HepG2 (cell line): ENCODE measurements around the gene OR2A25. TPM values are rescaled to one million over a fixed set of nuclear protein-coding genes. Genes with fewer than 3 reads are reported as not detected.

ENCODE experiments used
- ARNT ChIP-seq: fragments of 450-650 bp; IDR thresholded peaks from 2 replicates; pipeline ENCODE4 v1.6.1; 2017
- BCL3 ChIP-seq: sonication (generic); formaldehyde crosslinking; IDR thresholded peaks from 2 replicates; pipeline ENCODE4 v1.5.1; 2020; ENCODE audit warnings: mild to moderate bottlenecking, missing genetic modification reagents, moderate library complexity
- BORCS8-MEF2B ChIP-seq: sonication (generic); formaldehyde crosslinking; IDR thresholded peaks from 2 replicates; pipeline ENCODE4 v1.8.0; 2022; ENCODE audit warnings: mild to moderate bottlenecking, missing genetic modification reagents
- GLI4 ChIP-seq: sonication (generic); formaldehyde crosslinking; IDR thresholded peaks from 2 replicates; pipeline ENCODE4 v1.5.1; 2020; ENCODE audit warnings: missing genetic modification reagents, mild to moderate bottlenecking, moderate library complexity, borderline replicate concordance
- HNRNPLL ChIP-seq: fragments of 200-400 bp; formaldehyde crosslinking; IDR thresholded peaks from 2 replicates; pipeline ENCODE4 v1.6.1; 2017; ENCODE audit warnings: mild to moderate bottlenecking, low read depth, low read length; ENCODE audit not compliant: poor library complexity, severe bottlenecking
- HNRNPUL1 ChIP-seq: fragments of 200-400 bp; formaldehyde crosslinking; IDR thresholded peaks from 2 replicates; pipeline ENCODE4 v1.6.1; 2017; ENCODE audit warnings: low read depth, mild to moderate bottlenecking, low read length, moderate library complexity
- MTA1 ChIP-seq: sonication (generic); formaldehyde crosslinking; IDR thresholded peaks from 2 replicates; pipeline ENCODE4 v1.4.0; 2020; ENCODE audit warnings: missing genetic modification reagents, mild to moderate bottlenecking, borderline replicate concordance
- RAD21 ChIP-seq: fragments of 450-650 bp; formaldehyde crosslinking; IDR thresholded peaks from 2 replicates; pipeline ENCODE4 v1.5.0; 2020; ENCODE audit warnings: mild to moderate bottlenecking
- RCOR2 ChIP-seq: IDR thresholded peaks from 2 replicates; pipeline ENCODE4 v1.6.1; 2016; ENCODE audit warnings: missing biosample characterization, missing genetic modification reagents
- RNF219 ChIP-seq: sonication (generic); formaldehyde crosslinking; IDR thresholded peaks from 2 replicates; pipeline ENCODE4 v1.5.0; 2020; ENCODE audit warnings: mild to moderate bottlenecking, missing genetic modification reagents
- RXRB ChIP-seq: IDR thresholded peaks from 2 replicates; pipeline ENCODE4 v1.6.1; 2016; ENCODE audit warnings: borderline replicate concordance, missing genetic modification reagents, missing compliant biosample characterization
- ZBED4 ChIP-seq: sonication (generic); formaldehyde crosslinking; IDR thresholded peaks from 2 replicates; pipeline ENCODE4 v1.4.0; 2020; ENCODE audit warnings: missing genetic modification reagents, borderline replicate concordance
- ZBTB39 ChIP-seq: sonication (generic); formaldehyde crosslinking; IDR thresholded peaks from 2 replicates; pipeline ENCODE4 v1.5.0; 2020; ENCODE audit warnings: missing genetic modification reagents
- ZSCAN31 ChIP-seq: sonication (generic); formaldehyde crosslinking; IDR thresholded peaks from 2 replicates; pipeline ENCODE4 v1.5.0; 2020; ENCODE audit warnings: low read depth, mild to moderate bottlenecking, missing genetic modification reagents
- polyA plus RNA-seq, 8 experiments: library from polyadenylated mRNA; depleted of rRNA in 3 of 8; stranded (reverse) in 7 of 8; unstranded in 1 of 8; fragments of >200 nt; fragmentation: Illumina TruSeq in 4 of 8; extraction: Trizol in 4 of 8; gene quantifications; 2 replicates each; pipeline versions ENCODE4 v1.2.1 to v1.2.3, GENCODE V29; 2011 to 2016; ENCODE audit warnings: low read depth in 4 of 8, missing spikeins in 1 of 8, mixed read lengths in 1 of 8; ENCODE audit not compliant: insufficient read depth in 1 of 8
- total RNA-seq, 5 experiments: library from RNA; depleted of rRNA; stranded (reverse); fragments of >200 nt; fragmentation: Illumina TruSeq; extraction: Trizol; gene quantifications; 2 replicates each; pipeline ENCODE4 v1.2.3, GENCODE V29; 2016; ENCODE audit warnings: low read depth in 1 of 5

Gene OR2A25
- total and polyA plus RNA-seq, 2 of the 13 experiments (the other 11 are each of a cell fraction or from before 2014, with no cell fraction given) = 0.07 TPM; not detected in 1

- TF ChIP-seq GLI4 (CRISPR knock-in tag) (no peak), HNRNPLL (no peak), RNF219 (CRISPR knock-in tag) (no peak), BORCS8-MEF2B (CRISPR knock-in tag) (no peak), ZBED4 (CRISPR knock-in tag) (no peak), MTA1 (CRISPR knock-in tag) (no peak), ZSCAN31 (CRISPR knock-in tag) (no peak), RCOR2 (CRISPR knock-in tag) (no peak), ZBTB39 (CRISPR knock-in tag) (no peak), ARNT (no peak), RXRB (CRISPR knock-in tag) (no peak), HNRNPUL1 (no peak), RAD21 (CRISPR knock-in tag) (0 out of 2 replicates have a peak, but pooled peaks have one; percentile 45), BCL3 (CRISPR knock-in tag) (no peak)
Observed at GRCh38 chr7:144027070-144027469, 42.5 kb upstream of the OR2A25 start (continued).
